ENCODE data around the gene KLHL36.

The KLHL36 gene

GRCh38 chr16:84648595-84649510 lies 542 bp downstream of the KLHL36 start:
- DNase-seq: no peak

GRCh38 chr16:84649511-84649861 lies 1.2 kb downstream of the KLHL36 start:
- no peak for DNase-seq

GRCh38 chr16:84650062-84650991 lies 2.0 kb downstream of the KLHL36 start:
- DNase-seq: no peak

- DNase-seq: no peak
Measured at GRCh38 chr16:84652566-84652965, 4.3 kb downstream of the KLHL36 start.

- DNase-seq: no peak
Measured at GRCh38 chr16:84654238-84654637, 5.9 kb downstream of the KLHL36 start.

- no peak for DNase-seq
Measured at GRCh38 chr16:84654998-84655397, 6.7 kb downstream of the KLHL36 start.

GRCh38 chr16:84656649-84657048 lies 8.3 kb downstream of the KLHL36 start:
- DNase-seq: no peak

GRCh38 chr16:84657229-84657837 lies 9.0 kb downstream of the KLHL36 start:
- DNase-seq: no peak

- no peak for DNase-seq
Measured at GRCh38 chr16:84658690-84659089, 10.4 kb downstream of the KLHL36 start.

GRCh38 chr16:84659656-84660300 lies 11.5 kb downstream of the KLHL36 start:
- no peak for DNase-seq

GRCh38 chr16:84660973-84661372 lies 12.7 kb downstream of the KLHL36 start:
- DNase-seq: no peak

- no peak for DNase-seq
Measured at GRCh38 chr16:84661418-84662060, 13.2 kb downstream of the KLHL36 start.

GRCh38 chr16:84662471-84662870 lies 14.2 kb downstream of the KLHL36 start:
- DNase-seq: no peak

- DNase-seq: no peak
Measured at GRCh38 chr16:84663433-84664101, 15.3 kb downstream of the KLHL36 start.

GRCh38 chr16:84665359-84665758 lies 17.0 kb downstream of the KLHL36 start:
- no peak for DNase-seq

GRCh38 chr16:84665843-84666242 lies 17.5 kb downstream of the KLHL36 start:
- DNase-seq: no peak

- no peak for DNase-seq
Measured at GRCh38 chr16:84667600-84668309, 19.4 kb downstream of the KLHL36 start.

- no peak for DNase-seq
Measured at GRCh38 chr16:84670063-84670462, 21.8 kb downstream of the KLHL36 start.

GRCh38 chr16:84672276-84673202 lies 24.2 kb downstream of the KLHL36 start:
- peak; percentile 60 for DNase-seq

GRCh38 chr16:84673203-84673535 lies 24.9 kb downstream of the KLHL36 start:
- no peak for DNase-seq
